SK-N-SH (cell line): ENCODE results near the gene PTBP1.

Experiments used
- EZH2phosphoT487 ChIP-seq: fragments of 200-600 bp; sonication (generic); IDR thresholded peaks from 2 replicates; pipeline ENCODE4 v1.6.1; 2017; ENCODE audit warnings: low read depth, mixed run types, mild to moderate bottlenecking, antibody characterized with exemption, moderate library complexity, borderline replicate concordance
- FOXM1 ChIP-seq: IDR thresholded peaks from 2 replicates; pipeline ENCODE4 v1.4.0; 2012; ENCODE audit warnings: low read depth, mild to moderate bottlenecking
- NRF1 ChIP-seq: IDR thresholded peaks from 2 replicates; pipeline ENCODE4 v1.6.1; 2012; ENCODE audit warnings: low read depth, mild to moderate bottlenecking, low read length
- RCOR1 ChIP-seq: fragments of 150-350 bp; IDR thresholded peaks from 2 replicates; pipeline ENCODE4 v1.6.1; 2017; ENCODE audit warnings: antibody characterized with exemption, low read length
- SIN3A ChIP-seq: IDR thresholded peaks from 2 replicates; pipeline ENCODE4 v1.6.1; 2012; ENCODE audit warnings: low read depth, mild to moderate bottlenecking, low read length, moderate library complexity, borderline replicate concordance
- YY1 ChIP-seq: IDR thresholded peaks from 2 replicates; pipeline ENCODE4 v1.4.0; 2012; ENCODE audit warnings: low read depth, mild to moderate bottlenecking
- TF ChIP-seq, protein P1 (sequence below): fragments of 200-600 bp; sonication (generic); IDR thresholded peaks from 2 replicates; pipeline ENCODE4 v1.6.1; 2017; ENCODE audit warnings: antibody characterized with exemption, mild to moderate bottlenecking, moderate library complexity

DNA sequence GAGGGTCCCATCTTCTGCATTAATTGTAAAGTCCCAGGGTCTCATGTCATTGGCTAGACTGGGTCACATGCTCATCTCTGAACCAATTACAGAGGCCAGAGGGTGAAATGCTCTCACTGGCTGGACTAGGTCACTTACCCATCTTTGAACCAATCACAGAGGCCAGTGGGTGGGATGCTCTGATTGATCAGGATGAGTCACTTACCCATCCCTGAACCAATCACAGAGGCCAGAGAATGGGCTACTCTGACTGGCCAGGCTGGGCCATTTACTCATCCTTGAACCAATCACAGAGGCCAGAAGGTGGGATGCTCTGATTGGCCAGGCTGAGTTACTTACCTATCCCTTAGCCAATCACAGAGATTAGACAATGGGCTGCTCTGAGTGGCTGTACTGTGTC lies 41.0 kb upstream of the PTBP1 start:
- TF ChIP-seq SIN3A (no peak), FOXM1 (no peak), NRF1 (no peak), YY1 (no peak), EZH2phosphoT487 (no peak), RCOR1 (no peak)
- TF ChIP-seq, protein P1, sequence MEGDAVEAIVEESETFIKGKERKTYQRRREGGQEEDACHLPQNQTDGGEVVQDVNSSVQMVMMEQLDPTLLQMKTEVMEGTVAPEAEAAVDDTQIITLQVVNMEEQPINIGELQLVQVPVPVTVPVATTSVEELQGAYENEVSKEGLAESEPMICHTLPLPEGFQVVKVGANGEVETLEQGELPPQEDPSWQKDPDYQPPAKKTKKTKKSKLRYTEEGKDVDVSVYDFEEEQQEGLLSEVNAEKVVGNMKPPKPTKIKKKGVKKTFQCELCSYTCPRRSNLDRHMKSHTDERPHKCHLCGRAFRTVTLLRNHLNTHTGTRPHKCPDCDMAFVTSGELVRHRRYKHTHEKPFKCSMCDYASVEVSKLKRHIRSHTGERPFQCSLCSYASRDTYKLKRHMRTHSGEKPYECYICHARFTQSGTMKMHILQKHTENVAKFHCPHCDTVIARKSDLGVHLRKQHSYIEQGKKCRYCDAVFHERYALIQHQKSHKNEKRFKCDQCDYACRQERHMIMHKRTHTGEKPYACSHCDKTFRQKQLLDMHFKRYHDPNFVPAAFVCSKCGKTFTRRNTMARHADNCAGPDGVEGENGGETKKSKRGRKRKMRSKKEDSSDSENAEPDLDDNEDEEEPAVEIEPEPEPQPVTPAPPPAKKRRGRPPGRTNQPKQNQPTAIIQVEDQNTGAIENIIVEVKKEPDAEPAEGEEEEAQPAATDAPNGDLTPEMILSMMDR: no peak
